Astrocyte (in vitro differentiated cells and primary cell): ENCODE measurements around the gene SH3D21. TPM values are rescaled to one million over a fixed set of nuclear protein-coding genes. Genes with fewer than 3 reads are reported as not detected.

ENCODE experiments used
- DNase-seq: peaks from one replicate; pipeline ENCODE4 v3.0.0-alpha.2; 2010; ENCODE audit warnings: low read depth
- FAIRE-seq: peaks from 2 replicates; lab custom pipeline; 2011; peaks lifted over from hg19 to GRCh38; lab: Jason Lieb, UNC
- H2AFZ ChIP-seq: 2 replicates; pipeline ENCODE4 v1.6.0; 2012; ENCODE audit warnings: low read depth, low read length, inconsistent platforms
- H3K27ac ChIP-seq: 2 replicates; pipeline ENCODE4 v1.5.1; 2011; ENCODE audit warnings: low read depth, low read length, inconsistent platforms
- H3K27me3 ChIP-seq: 2 replicates; pipeline ENCODE4 v1.6.0; 2011; ENCODE audit warnings: low read length, inconsistent platforms; ENCODE audit not compliant: insufficient read depth
- H3K36me3 ChIP-seq: 2 replicates; pipeline ENCODE4 v1.5.1; 2011; ENCODE audit warnings: low read length, inconsistent platforms; ENCODE audit not compliant: insufficient read depth
- H3K4me1 ChIP-seq: 2 replicates; pipeline ENCODE4 v1.5.1; 2011; ENCODE audit warnings: low read length, inconsistent platforms; ENCODE audit not compliant: insufficient read depth
- H3K4me2 ChIP-seq: 2 replicates; pipeline ENCODE4 v1.6.0; 2012; ENCODE audit warnings: low read length, inconsistent platforms
- H3K4me3 ChIP-seq: 2 replicates; pipeline ENCODE4 v1.5.1; 2011; ENCODE audit warnings: low read depth, mild to moderate bottlenecking, low read length, inconsistent platforms; ENCODE audit not compliant: insufficient read depth
- H3K79me2 ChIP-seq: 2 replicates; pipeline ENCODE4 v1.6.0; 2012; ENCODE audit warnings: mild to moderate bottlenecking, low read length, inconsistent platforms; ENCODE audit not compliant: insufficient read depth
- H3K9ac ChIP-seq: 2 replicates; pipeline ENCODE4 v1.6.0; 2012; ENCODE audit warnings: mild to moderate bottlenecking, low read length, inconsistent platforms
- H3K9me3 ChIP-seq: 2 replicates; pipeline ENCODE4 v1.5.1; 2012; ENCODE audit warnings: low read depth, mild to moderate bottlenecking, low read length, inconsistent platforms; ENCODE audit not compliant: insufficient read depth
- H4K20me1 ChIP-seq: 2 replicates; pipeline ENCODE4 v1.6.0; 2012; ENCODE audit warnings: low read length, inconsistent platforms; ENCODE audit not compliant: insufficient read depth
- H3K27ac Mint-ChIP-seq: one replicate; pipeline ENCODE4 v1.8.0; 2021; ENCODE audit warnings: mild to moderate bottlenecking, mixed read lengths; ENCODE audit not compliant: unreplicated experiment
- H3K27me3 Mint-ChIP-seq: one replicate; pipeline ENCODE4 v1.8.0; 2021; ENCODE audit warnings: low read depth, mixed read lengths; ENCODE audit not compliant: unreplicated experiment
- H3K36me3 Mint-ChIP-seq: one replicate; pipeline ENCODE4 v1.8.0; 2021; ENCODE audit warnings: low read depth, mixed read lengths; ENCODE audit not compliant: unreplicated experiment
- H3K4me1 Mint-ChIP-seq: one replicate; pipeline ENCODE4 v1.8.0; 2021; ENCODE audit warnings: low read depth, mixed read lengths; ENCODE audit not compliant: unreplicated experiment
- H3K4me3 Mint-ChIP-seq: one replicate; pipeline ENCODE4 v1.8.0; 2021; ENCODE audit warnings: mild to moderate bottlenecking, moderate library complexity, mixed read lengths; ENCODE audit not compliant: unreplicated experiment
- H3K9me3 Mint-ChIP-seq: one replicate; pipeline ENCODE4 v1.8.0; 2021; ENCODE audit warnings: mild to moderate bottlenecking, mixed read lengths; ENCODE audit not compliant: unreplicated experiment
- EZH2 ChIP-seq: IDR thresholded peaks from 2 replicates; pipeline ENCODE4 v1.6.1; 2012; ENCODE audit warnings: mild to moderate bottlenecking, low read length, inconsistent platforms; ENCODE audit not compliant: insufficient read depth
- total RNA-seq: library from RNA; stranded (reverse); gene quantifications from 2 replicates; pipeline ENCODE4 v1.2.1, GENCODE V29; 2021
- TF ChIP-seq, protein P1 (sequence below): IDR thresholded peaks from 2 replicates; pipeline ENCODE4 v1.5.1; 2011; ENCODE audit warnings: low read depth, mild to moderate bottlenecking, inconsistent platforms, low read length, moderate library complexity; ENCODE audit not compliant: insufficient read depth

The SH3D21 gene
- total RNA-seq, 1 donor from 2014 or later = 13.6 TPM

GRCh38 chr1:36339215-36339614, 33.0 kb downstream of the SH3D21 start:
- no peaks in the 10 kb centered on the region for H3K36me3 ChIP-seq
- DNase-seq = no peak
- no peaks in the 10 kb centered on the region for H3K27me3 ChIP-seq
- no peak overlapping the region for H3K9ac ChIP-seq
- H3K4me1 ChIP-seq = peaks cover 12% of the 10 kb centered on the region
- H3K4me3 Mint-ChIP-seq = no peak overlapping the region
- H4K20me1 ChIP-seq = no peaks in the 10 kb centered on the region
- H3K36me3 Mint-ChIP-seq = peaks cover 15% of the 10 kb centered on the region
- no peaks in the 10 kb centered on the region for H3K9me3 ChIP-seq
- H3K4me2 ChIP-seq = no peak overlapping the region
- peaks cover 8% of the 10 kb centered on the region for H3K4me1 Mint-ChIP-seq
- H3K79me2 ChIP-seq = no peaks in the 10 kb centered on the region
- no peak overlapping the region for H3K27ac Mint-ChIP-seq
- no peak overlapping the region for H3K27ac ChIP-seq
- peaks cover 3% of the 10 kb centered on the region for H3K27me3 Mint-ChIP-seq
- H3K4me3 ChIP-seq = no peak overlapping the region
- H3K9me3 Mint-ChIP-seq = no peaks in the 10 kb centered on the region
- H2AFZ ChIP-seq = no peak overlapping the region
- FAIRE-seq = no peak
- TF ChIP-seq, protein P1, sequence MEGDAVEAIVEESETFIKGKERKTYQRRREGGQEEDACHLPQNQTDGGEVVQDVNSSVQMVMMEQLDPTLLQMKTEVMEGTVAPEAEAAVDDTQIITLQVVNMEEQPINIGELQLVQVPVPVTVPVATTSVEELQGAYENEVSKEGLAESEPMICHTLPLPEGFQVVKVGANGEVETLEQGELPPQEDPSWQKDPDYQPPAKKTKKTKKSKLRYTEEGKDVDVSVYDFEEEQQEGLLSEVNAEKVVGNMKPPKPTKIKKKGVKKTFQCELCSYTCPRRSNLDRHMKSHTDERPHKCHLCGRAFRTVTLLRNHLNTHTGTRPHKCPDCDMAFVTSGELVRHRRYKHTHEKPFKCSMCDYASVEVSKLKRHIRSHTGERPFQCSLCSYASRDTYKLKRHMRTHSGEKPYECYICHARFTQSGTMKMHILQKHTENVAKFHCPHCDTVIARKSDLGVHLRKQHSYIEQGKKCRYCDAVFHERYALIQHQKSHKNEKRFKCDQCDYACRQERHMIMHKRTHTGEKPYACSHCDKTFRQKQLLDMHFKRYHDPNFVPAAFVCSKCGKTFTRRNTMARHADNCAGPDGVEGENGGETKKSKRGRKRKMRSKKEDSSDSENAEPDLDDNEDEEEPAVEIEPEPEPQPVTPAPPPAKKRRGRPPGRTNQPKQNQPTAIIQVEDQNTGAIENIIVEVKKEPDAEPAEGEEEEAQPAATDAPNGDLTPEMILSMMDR = no peak
- no peak for TF ChIP-seq EZH2

DNA sequence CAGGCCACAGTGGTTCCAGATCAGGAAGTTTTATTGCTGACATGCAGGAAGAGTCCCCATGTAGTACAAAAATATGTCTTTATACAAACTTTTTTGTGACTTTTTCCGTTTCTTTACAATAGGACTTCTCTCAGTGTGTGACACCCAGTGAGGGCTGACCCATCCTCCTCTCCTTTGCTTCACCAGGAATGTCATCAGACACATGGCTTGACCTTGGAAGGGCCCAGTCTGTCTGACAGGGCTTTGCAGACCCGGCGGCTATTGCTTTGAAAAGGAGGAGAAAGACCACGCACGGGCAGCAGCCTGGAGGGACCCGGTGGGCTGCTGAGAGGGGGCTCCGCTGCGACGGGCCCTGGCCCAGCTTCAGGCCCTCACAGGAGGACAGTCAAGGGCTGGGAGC, 33.4 kb downstream of the SH3D21 start:
- no peaks in the 10 kb centered on the region for H3K9me3 Mint-ChIP-seq
- TF ChIP-seq, protein P1 = no peak
- H3K27me3 Mint-ChIP-seq = peaks cover 3% of the 10 kb centered on the region
- Histone ChIP-seq H3K27me3 (no peaks in the 10 kb centered on the region), H3K4me2 (no peak overlapping the region), H3K36me3 (no peaks in the 10 kb centered on the region), H2AFZ (no peak overlapping the region), H3K27ac (no peak overlapping the region), H4K20me1 (no peaks in the 10 kb centered on the region), H3K4me3 (no peak overlapping the region), H3K4me1 (peaks cover 12% of the 10 kb centered on the region), H3K9me3 (no peaks in the 10 kb centered on the region), H3K79me2 (no peaks in the 10 kb centered on the region), H3K9ac (no peak overlapping the region)
- peaks cover 8% of the 10 kb centered on the region for H3K4me1 Mint-ChIP-seq
- peaks cover 16% of the 10 kb centered on the region for H3K36me3 Mint-ChIP-seq
- DNase-seq = no peak
- no peak for FAIRE-seq
- no peak overlapping the region for H3K4me3 Mint-ChIP-seq
- no peak overlapping the region for H3K27ac Mint-ChIP-seq

- Mint-ChIP-seq H3K4me3 (no peak overlapping the region), H3K36me3 (peaks cover 19% of the 10 kb centered on the region), H3K27ac (no peak overlapping the region), H3K27me3 (peaks cover 2% of the 10 kb centered on the region), H3K9me3 (no peaks in the 10 kb centered on the region), H3K4me1 (peaks cover 7% of the 10 kb centered on the region)
- Histone ChIP-seq H3K9me3 (no peaks in the 10 kb centered on the region), H3K79me2 (no peaks in the 10 kb centered on the region), H3K4me3 (no peak overlapping the region), H3K4me1 (peaks cover 12% of the 10 kb centered on the region), H3K27ac (no peak overlapping the region), H3K4me2 (no peak overlapping the region), H3K36me3 (peaks cover 9% of the 10 kb centered on the region), H3K27me3 (no peaks in the 10 kb centered on the region), H2AFZ (no peak overlapping the region), H4K20me1 (no peaks in the 10 kb centered on the region), H3K9ac (no peak overlapping the region)
- DNase-seq (no peak), FAIRE-seq (no peak)
- TF ChIP-seq, protein P1 = no peak
- TF ChIP-seq EZH2 = no peak
Observed at GRCh38 chr1:36341626-36342320, 35.6 kb downstream of the SH3D21 start.
